Measurements from ENCODE around the gene LAMC3.

DNA sequence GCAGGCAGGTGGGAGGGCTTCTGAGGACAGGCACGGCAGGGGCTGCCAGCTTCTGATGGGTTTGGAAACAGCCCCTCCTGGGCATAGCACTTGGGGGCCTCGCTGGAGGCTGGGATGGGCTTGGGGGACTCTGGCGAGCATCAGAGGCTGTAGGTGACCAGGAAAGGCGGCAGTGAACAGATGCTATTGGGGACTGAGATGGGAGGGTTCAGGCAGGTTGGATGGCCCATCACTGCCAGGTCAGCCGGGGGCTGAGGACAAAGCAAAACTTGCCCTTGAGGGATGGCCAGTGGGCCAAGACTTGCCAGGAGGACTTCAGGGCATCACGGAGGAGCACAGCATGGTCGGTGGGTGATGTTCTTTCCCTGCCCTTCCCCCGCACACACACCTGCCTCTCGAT is 94.0 kb downstream of the LAMC3 start:
- TF ChIP-seq POLR2A (IDR thresholded peaks at IDR 0.05; ENCODE audit: low read depth, low read length) (no peak), TAF1 (IDR thresholded peaks at IDR 0.05; ENCODE audit: borderline replicate concordance, low read depth, low read length) (no peak)

Data from GM12892 (cell line).